Heart left ventricle (tissue), 16 donors: ENCODE data around the gene CCNB2. TPM values are rescaled to one million over a fixed set of nuclear protein-coding genes. Genes with fewer than 3 reads are reported as not detected.

Experiments used
- ATAC-seq, 4 donors: fragments of 200-7000 bp; cut with Tn5 transposase; one replicate each; pipeline ENCODE4 v1.9.1; 2020 to 2022; ENCODE audit warnings: moderate library complexity in 4 of 4, mild to moderate bottlenecking in 3 of 4, moderate number of reproducible peaks in 1 of 4
- DNase-seq, 5 donors: peaks; one replicate each; pipeline ENCODE4 v3.0.0-alpha.2; 2020
- H3K27ac ChIP-seq, 12 donors: fragments of 200-600 bp; sonication (generic) in 4 of 12; one replicate each; pipeline versions ENCODE4 v1.5.0 to v1.8.0; 2016 to 2022; ENCODE audit warnings: mild to moderate bottlenecking in 2 of 12
- H3K27me3 ChIP-seq, 9 donors: fragments of 200-600 bp; sonication (generic) in 2 of 9; one replicate each; pipeline versions ENCODE4 v1.5.1 to v1.8.0; 2016 to 2022; ENCODE audit warnings: mild to moderate bottlenecking in 3 of 9
- H3K36me3 ChIP-seq, 9 donors: fragments of 200-600 bp; sonication (generic) in 2 of 9; one replicate each; pipeline versions ENCODE4 v1.5.0 to v1.8.0; 2018 to 2022; ENCODE audit warnings: mild to moderate bottlenecking in 2 of 9
- H3K4me1 ChIP-seq, 12 donors: fragments of 200-600 bp; sonication (generic) in 4 of 12; one replicate each; pipeline versions ENCODE4 v1.5.0 to v1.8.0; 2016 to 2022; ENCODE audit warnings: mild to moderate bottlenecking in 3 of 12
- H3K4me3 ChIP-seq, 12 donors: fragments of 200-600 bp; sonication (generic) in 4 of 12; one replicate each; pipeline versions ENCODE4 v1.5.0 to v1.8.0; 2017 to 2022; ENCODE audit warnings: mild to moderate bottlenecking in 9 of 12, moderate library complexity in 4 of 12
- H3K9me3 ChIP-seq, 12 donors: fragments of 200-600 bp; sonication (generic) in 4 of 12; one replicate each; pipeline versions ENCODE4 v1.5.0 to v1.8.0; 2016 to 2022; ENCODE audit warnings: mild to moderate bottlenecking in 1 of 12
- POLR2A ChIP-seq, 2 donors: fragments of 450-650 bp; IDR thresholded peaks; one replicate each; pipeline ENCODE4 v1.6.1; 2017; ENCODE audit warnings: antibody characterized with exemption in 2 of 2, mild to moderate bottlenecking in 2 of 2, moderate library complexity in 2 of 2
- WGBS, 4 donors: extraction: QIAGEN DNeasy Blood & Tissue Kit in 2 of 4; methylation state at CpG; one replicate each; pipeline versions ENCODE4 v1.1.5 to v1.1.7; 2013 to 2018; 5-methylcytosine and 5-hydroxymethylcytosine counted together
- intact Hi-C, 10 donors: fragments of 100-400 bp; cut with DNase I; formaldehyde crosslinking; loops; one replicate each; pipeline versions ENCODE4 v1.11.1 to v1.14.2; 2022
- polyA plus RNA-seq, 2 donors: library from polyadenylated mRNA; stranded (reverse); fragments of 200-250 nt; gene quantifications; one replicate each; pipeline ENCODE4 v1.2.3, GENCODE V29; 2013
- total RNA-seq, 9 donors: library from RNA; depleted of rRNA in 2 of 9; stranded (reverse); fragments of >200 nt in 2 of 9; fragmentation: NEBNext Ultra II Directional in 3 of 9; extraction: Animal tissue kit (Norgen Biotek cat#: 25700) in 3 of 9; gene quantifications; one replicate each; pipeline versions ENCODE4 v1.1.0 to v1.2.4, GENCODE V29; 2016 to 2023
- TF ChIP-seq, protein P1 (sequence below), 12 donors: fragments of 200-600 bp; sonication (generic) in 4 of 12; IDR thresholded peaks; one replicate each; pipeline versions ENCODE4 v1.5.0 to v1.8.0; 2018 to 2022; ENCODE audit warnings: antibody characterized with exemption in 12 of 12, mild to moderate bottlenecking in 5 of 12
- donor health status: ischemic (EF 13 %, LVEDD 7.1; RV severe dilation, severe dysfunction).
- donor health status: healthy with polysubstance abuse.
- donor health status: DM: no; HTN: yes; CAD: no.
- donor health status: DM: no; HTN: no; CAD: no.
- donor health status: ischemic (EF 25% LVEDD 6.9; RV normal size, moderate dysfunction).
- donor health status: ischemic (EF 25% LVEDD 5.7; RV mildly dilated, moderate dysfunction).
- donor health status: healthy.
- donor health status: DM: yes; HTN: yes; CAD: no.
- donor health status: ischemic (EF 35%, LVEDD 5.7; RV mildly dilated, moderate dysfunction).
- donor health status: nonischemic (EF 11% LVEDD 7.7; RV severe dilation, severe dysfunction).
- donor health status: DM: yes; HTN: yes; CAD: no.
- donor health status: PGD.
- donor health status: ischemic (EF 29% LVEDD 5.4; RV normal size, mild dysfunction).
- donor health status: nonischemic (EF 23%, LVEDD 6.1; RV moderate dilation, normal function).

The CCNB2 gene
- total and polyA plus RNA-seq, 11 donors = 0.18 to 6.3 (median 0.55) TPM; not detected in 3

GRCh38 chr15:59069430-59069829, 35.5 kb upstream of the CCNB2 start:
- ATAC-seq = no peak
- Histone ChIP-seq H3K4me3 (no peak overlapping the region), H3K27me3 (no peaks in the 10 kb centered on the region), H3K9me3 (peaks cover 0 to 11% (median 0%) of the 10 kb centered on the region in 12 donors), H3K36me3 (peaks cover 0 to 98% (median 70%) of the 10 kb centered on the region in 9 donors), H3K4me1 (no peaks in the 10 kb centered on the region), H3K27ac (no peak overlapping the region)
- 83 to 100% (median 92%) methylated on average over 1 of the region's 1 CpG for WGBS, 4 donors
- intact Hi-C loops = no loop called here
- TF ChIP-seq POLR2A (IDR thresholded peaks at IDR 0.05) = no peak
- TF ChIP-seq, protein P1, sequence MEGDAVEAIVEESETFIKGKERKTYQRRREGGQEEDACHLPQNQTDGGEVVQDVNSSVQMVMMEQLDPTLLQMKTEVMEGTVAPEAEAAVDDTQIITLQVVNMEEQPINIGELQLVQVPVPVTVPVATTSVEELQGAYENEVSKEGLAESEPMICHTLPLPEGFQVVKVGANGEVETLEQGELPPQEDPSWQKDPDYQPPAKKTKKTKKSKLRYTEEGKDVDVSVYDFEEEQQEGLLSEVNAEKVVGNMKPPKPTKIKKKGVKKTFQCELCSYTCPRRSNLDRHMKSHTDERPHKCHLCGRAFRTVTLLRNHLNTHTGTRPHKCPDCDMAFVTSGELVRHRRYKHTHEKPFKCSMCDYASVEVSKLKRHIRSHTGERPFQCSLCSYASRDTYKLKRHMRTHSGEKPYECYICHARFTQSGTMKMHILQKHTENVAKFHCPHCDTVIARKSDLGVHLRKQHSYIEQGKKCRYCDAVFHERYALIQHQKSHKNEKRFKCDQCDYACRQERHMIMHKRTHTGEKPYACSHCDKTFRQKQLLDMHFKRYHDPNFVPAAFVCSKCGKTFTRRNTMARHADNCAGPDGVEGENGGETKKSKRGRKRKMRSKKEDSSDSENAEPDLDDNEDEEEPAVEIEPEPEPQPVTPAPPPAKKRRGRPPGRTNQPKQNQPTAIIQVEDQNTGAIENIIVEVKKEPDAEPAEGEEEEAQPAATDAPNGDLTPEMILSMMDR (IDR thresholded peaks at IDR 0.05) = no peak
- DNase-seq = no peak

DNA sequence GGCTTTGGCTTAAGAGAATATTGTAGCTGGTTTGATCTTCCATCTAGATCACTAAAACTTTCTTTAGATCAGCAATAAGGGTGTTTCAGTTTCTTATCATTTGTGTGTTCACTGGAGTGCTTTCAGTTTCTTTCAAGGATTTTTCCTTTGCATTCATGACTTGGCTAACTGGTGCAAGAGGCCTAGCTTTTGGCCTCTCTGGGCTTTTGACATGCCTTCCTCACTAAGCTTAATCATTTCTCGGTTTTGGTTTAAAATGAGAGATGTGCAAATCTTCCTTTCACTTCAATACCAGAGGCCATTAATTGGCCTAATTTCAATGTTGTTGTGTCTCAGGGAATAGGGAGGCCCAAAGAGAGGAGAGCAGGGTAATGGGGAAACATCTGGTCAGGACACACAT, 30.3 kb upstream of the CCNB2 start:
- peaks cover 0 to 94% (median 61%) of the 10 kb centered on the region in 9 donors for H3K36me3 ChIP-seq
- peaks cover 0 to 13% (median 0%) of the 10 kb centered on the region in 12 donors for H3K9me3 ChIP-seq
- no peaks in the 10 kb centered on the region for H3K27me3 ChIP-seq
- H3K27ac ChIP-seq = no peak overlapping the region
- 90 to 98% (median 94%) methylated on average over 1 of the region's 1 CpG for WGBS, 4 donors
- TF ChIP-seq POLR2A (IDR thresholded peaks at IDR 0.05) = no peak
- TF ChIP-seq, protein P1 (IDR thresholded peaks at IDR 0.05) = no peak
- DNase-seq = no peak
- intact Hi-C loops = loop anchor here in 1 of 10 donors (10.0 kb wide), 1 partner anchor 50 kb away; no protein-coding TSS in a partner anchor
- H3K4me3 ChIP-seq = no peak overlapping the region
- no peaks in the 10 kb centered on the region for H3K4me1 ChIP-seq
- no peak for ATAC-seq

GRCh38 chr15:59087731-59088130, 17.2 kb upstream of the CCNB2 start:
- intact Hi-C loops = no loop called here
- peaks cover 0 to 99% (median 91%) of the 10 kb centered on the region in 9 donors for H3K36me3 ChIP-seq
- H3K9me3 ChIP-seq = no peaks in the 10 kb centered on the region
- H3K4me3 ChIP-seq = no peak overlapping the region
- ATAC-seq = no peak
- no peaks in the 10 kb centered on the region for H3K27me3 ChIP-seq
- H3K27ac ChIP-seq = no peak overlapping the region
- no peak for TF ChIP-seq POLR2A (IDR thresholded peaks at IDR 0.05)
- TF ChIP-seq, protein P1 (IDR thresholded peaks at IDR 0.05) = no peak
- WGBS, 4 donors = 94 to 98% (median 97%) methylated on average over 2 of the region's 2 CpGs
- peaks cover 0 to 6% (median 0%) of the 10 kb centered on the region in 12 donors for H3K4me1 ChIP-seq
- DNase-seq = no peak

DNA sequence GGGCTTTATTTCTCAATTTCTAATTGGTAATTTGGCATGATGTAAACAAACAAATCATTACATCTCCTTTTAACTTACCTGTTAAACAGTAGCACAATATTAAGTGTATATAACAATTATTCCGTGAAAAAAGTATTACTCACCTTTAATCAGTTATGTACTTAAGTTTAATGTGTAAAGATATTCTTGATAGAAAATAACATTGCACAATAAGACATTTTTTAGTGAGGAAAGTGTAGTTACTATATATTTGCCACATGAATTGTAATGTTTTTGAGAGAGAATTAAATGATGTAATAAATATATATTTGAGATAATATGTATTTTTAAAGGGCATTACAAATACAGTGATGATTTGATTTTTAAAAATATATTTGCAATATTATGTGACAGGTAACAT, 10.9 kb upstream of the CCNB2 start:
- WGBS, 4 donors = 93 to 97% (median 97%) methylated on average over 1 of the region's 1 CpG
- peaks cover 0 to 95% (median 89%) of the 10 kb centered on the region in 9 donors for H3K36me3 ChIP-seq
- no peaks in the 10 kb centered on the region for H3K27me3 ChIP-seq
- H3K4me3 ChIP-seq = no peak overlapping the region
- DNase-seq = no peak
- no peaks in the 10 kb centered on the region for H3K4me1 ChIP-seq
- no peak for TF ChIP-seq POLR2A (IDR thresholded peaks at IDR 0.05)
- TF ChIP-seq, protein P1 (IDR thresholded peaks at IDR 0.05) = no peak
- intact Hi-C loops = no loop called here
- no peaks in the 10 kb centered on the region for H3K9me3 ChIP-seq
- no peak for ATAC-seq
- H3K27ac ChIP-seq = no peak overlapping the region
